ENCODE data around the gene SDCCAG8. TPM values are rescaled to one million over a fixed set of nuclear protein-coding genes. Genes with fewer than 3 reads are reported as not detected.

The SDCCAG8 gene
- total RNA-seq, 1 experiment from 2014 or later, result 14.0 TPM

DNA sequence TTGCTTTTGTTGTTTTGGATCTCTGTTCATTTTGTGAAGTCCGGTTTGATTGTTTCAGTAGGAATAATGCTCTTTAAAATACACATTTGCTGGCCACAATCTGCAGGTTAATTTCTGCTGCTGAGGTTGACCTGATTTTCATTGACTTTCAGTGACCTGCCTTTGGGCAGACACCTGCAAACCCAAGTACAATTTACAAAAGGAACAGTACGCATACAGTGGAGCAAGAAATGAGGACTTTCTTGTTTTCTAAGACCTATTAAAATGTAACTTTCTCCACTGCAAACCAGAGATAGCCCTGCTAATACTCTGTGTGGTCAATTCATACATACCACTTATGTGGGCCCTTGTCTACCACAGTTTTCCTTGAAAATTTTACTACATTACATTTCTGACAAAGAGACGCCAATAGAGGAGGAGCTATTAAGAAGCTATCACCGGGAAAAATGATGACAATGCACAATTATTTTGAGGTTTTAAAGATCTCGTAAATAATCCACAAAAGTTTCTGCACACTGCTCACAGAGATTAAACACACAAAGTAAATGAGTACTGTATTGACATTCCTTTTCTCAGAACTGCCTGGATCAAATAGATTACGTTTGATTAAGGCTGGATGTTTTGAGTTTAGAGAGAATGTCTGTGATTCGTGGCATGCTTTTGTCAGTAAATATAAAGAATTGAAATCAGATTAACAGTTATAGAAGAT lies 141.9 kb downstream of the SDCCAG8 start:
- CTCF ChIA-PET, result no interaction called here

DNA sequence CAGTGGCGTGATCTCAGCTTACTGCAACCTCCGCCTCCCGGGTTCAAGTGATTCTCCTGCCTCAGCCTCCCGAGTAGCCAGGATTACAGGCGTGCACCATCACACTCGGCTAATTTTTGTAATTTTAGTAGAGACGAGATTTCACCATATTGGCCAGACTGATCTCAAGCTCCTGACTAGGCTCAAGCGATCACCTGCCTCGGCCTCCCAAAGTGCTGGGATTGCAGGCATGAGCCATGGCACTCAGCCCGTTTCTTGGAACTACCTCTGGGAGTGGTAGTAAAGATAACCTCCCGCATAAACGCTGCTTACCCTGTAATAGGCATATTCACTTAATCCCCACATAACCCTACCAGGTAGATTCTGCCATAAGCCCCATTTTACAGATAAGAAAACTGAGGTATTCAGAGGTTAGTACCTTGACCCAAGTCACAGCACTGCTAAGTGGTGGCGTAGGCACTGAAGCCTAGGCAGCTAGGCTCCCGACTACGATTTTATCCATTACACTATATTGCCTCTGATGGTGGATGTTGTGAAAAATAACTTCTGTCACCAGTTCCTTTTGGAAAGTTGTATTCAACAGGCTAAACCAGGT lies 143.8 kb downstream of the SDCCAG8 start:
- Histone ChIP-seq H3K4me1 (ENCODE audit: control insufficient read depth, insufficient read depth, low read length) (no peaks in the 10 kb centered on the region), H3K27ac (ENCODE audit: low read length) (no peak overlapping the region), H3K27me3 (ENCODE audit: control insufficient read depth, insufficient read depth, low read length) (no peaks in the 10 kb centered on the region), H3K9me3 (ENCODE audit: control insufficient read depth, insufficient read depth, low read depth, low read length) (no peaks in the 10 kb centered on the region), H3K36me3 (ENCODE audit: control insufficient read depth, insufficient read depth, low read length) (no peaks in the 10 kb centered on the region), H3K4me3 (ENCODE audit: low read depth in 2 of 2, low read length in 2 of 2) (no peak overlapping the region)
- no TSS peak for BruUV-seq (replicated peaks)
- ChIA-PET POLR2A (no interaction called here), CTCF (no interaction called here)
- no peak for ATAC-seq
- DNase-seq (ENCODE audit: low read depth, low spot score), result no peak
- intact Hi-C loops (cut with micrococcal nuclease; ENCODE audit: unreplicated experiment) (no loop called here), in situ Hi-C loops (cut with HindIII; ENCODE audit: low pct_unique_long_range_greater_than_20kb, low sequenced_read_pairs) (no loop called here)
- TF ChIP-seq TCF7L2 (IDR thresholded peaks at IDR 0.05; ENCODE audit: low read depth, low read length), result no peak
- TF ChIP-seq, protein P1, sequence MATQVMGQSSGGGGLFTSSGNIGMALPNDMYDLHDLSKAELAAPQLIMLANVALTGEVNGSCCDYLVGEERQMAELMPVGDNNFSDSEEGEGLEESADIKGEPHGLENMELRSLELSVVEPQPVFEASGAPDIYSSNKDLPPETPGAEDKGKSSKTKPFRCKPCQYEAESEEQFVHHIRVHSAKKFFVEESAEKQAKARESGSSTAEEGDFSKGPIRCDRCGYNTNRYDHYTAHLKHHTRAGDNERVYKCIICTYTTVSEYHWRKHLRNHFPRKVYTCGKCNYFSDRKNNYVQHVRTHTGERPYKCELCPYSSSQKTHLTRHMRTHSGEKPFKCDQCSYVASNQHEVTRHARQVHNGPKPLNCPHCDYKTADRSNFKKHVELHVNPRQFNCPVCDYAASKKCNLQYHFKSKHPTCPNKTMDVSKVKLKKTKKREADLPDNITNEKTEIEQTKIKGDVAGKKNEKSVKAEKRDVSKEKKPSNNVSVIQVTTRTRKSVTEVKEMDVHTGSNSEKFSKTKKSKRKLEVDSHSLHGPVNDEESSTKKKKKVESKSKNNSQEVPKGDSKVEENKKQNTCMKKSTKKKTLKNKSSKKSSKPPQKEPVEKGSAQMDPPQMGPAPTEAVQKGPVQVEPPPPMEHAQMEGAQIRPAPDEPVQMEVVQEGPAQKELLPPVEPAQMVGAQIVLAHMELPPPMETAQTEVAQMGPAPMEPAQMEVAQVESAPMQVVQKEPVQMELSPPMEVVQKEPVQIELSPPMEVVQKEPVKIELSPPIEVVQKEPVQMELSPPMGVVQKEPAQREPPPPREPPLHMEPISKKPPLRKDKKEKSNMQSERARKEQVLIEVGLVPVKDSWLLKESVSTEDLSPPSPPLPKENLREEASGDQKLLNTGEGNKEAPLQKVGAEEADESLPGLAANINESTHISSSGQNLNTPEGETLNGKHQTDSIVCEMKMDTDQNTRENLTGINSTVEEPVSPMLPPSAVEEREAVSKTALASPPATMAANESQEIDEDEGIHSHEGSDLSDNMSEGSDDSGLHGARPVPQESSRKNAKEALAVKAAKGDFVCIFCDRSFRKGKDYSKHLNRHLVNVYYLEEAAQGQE (IDR thresholded peaks at IDR 0.05; ENCODE audit: insufficient read depth in 1 of 2, low read depth in 2 of 2, low read length in 1 of 2), result no peak
- TF ChIP-seq, protein P2, sequence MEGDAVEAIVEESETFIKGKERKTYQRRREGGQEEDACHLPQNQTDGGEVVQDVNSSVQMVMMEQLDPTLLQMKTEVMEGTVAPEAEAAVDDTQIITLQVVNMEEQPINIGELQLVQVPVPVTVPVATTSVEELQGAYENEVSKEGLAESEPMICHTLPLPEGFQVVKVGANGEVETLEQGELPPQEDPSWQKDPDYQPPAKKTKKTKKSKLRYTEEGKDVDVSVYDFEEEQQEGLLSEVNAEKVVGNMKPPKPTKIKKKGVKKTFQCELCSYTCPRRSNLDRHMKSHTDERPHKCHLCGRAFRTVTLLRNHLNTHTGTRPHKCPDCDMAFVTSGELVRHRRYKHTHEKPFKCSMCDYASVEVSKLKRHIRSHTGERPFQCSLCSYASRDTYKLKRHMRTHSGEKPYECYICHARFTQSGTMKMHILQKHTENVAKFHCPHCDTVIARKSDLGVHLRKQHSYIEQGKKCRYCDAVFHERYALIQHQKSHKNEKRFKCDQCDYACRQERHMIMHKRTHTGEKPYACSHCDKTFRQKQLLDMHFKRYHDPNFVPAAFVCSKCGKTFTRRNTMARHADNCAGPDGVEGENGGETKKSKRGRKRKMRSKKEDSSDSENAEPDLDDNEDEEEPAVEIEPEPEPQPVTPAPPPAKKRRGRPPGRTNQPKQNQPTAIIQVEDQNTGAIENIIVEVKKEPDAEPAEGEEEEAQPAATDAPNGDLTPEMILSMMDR (IDR thresholded peaks at IDR 0.05), result no peak
- no peak for TF ChIP-seq POLR2AphosphoS5 (IDR thresholded peaks at IDR 0.05; ENCODE audit: low read depth, low read length)
- TF ChIP-seq SIN3A (IDR thresholded peaks at IDR 0.05; ENCODE audit: borderline replicate concordance, insufficient read depth, low read depth, low read length), result no peak

More for the DNA sequence above, 141.9 kb downstream of the SDCCAG8 start:
- H3K9me3 ChIP-seq (ENCODE audit: control insufficient read depth, insufficient read depth, low read depth, low read length), result no peaks in the 10 kb centered on the region
- POLR2A ChIA-PET, result no interaction called here
- in situ Hi-C loops (cut with HindIII; ENCODE audit: low pct_unique_long_range_greater_than_20kb, low sequenced_read_pairs) (no loop called here), intact Hi-C loops (cut with micrococcal nuclease; ENCODE audit: unreplicated experiment) (no loop called here)
- no peak for DNase-seq (ENCODE audit: low read depth, low spot score)
- TF ChIP-seq, protein P2 (IDR thresholded peaks at IDR 0.05), result no peak
- TF ChIP-seq, protein P1 (IDR thresholded peaks at IDR 0.05; ENCODE audit: insufficient read depth in 1 of 2, low read depth in 2 of 2, low read length in 1 of 2), result no peak
- no peak for TF ChIP-seq TCF7L2 (IDR thresholded peaks at IDR 0.05; ENCODE audit: low read depth, low read length)
- no peak for TF ChIP-seq SIN3A (IDR thresholded peaks at IDR 0.05; ENCODE audit: borderline replicate concordance, insufficient read depth, low read depth, low read length)
- TF ChIP-seq POLR2AphosphoS5 (IDR thresholded peaks at IDR 0.05; ENCODE audit: low read depth, low read length), result no peak
- ATAC-seq, result no peak
- no peak overlapping the region for H3K27ac ChIP-seq (ENCODE audit: low read length)
- no peak overlapping the region for H3K4me3 ChIP-seq (ENCODE audit: low read depth in 2 of 2, low read length in 2 of 2)
- H3K27me3 ChIP-seq (ENCODE audit: control insufficient read depth, insufficient read depth, low read length), result no peaks in the 10 kb centered on the region
- no TSS peak for BruUV-seq (replicated peaks)
- H3K4me1 ChIP-seq (ENCODE audit: control insufficient read depth, insufficient read depth, low read length), result no peaks in the 10 kb centered on the region
- H3K36me3 ChIP-seq (ENCODE audit: control insufficient read depth, insufficient read depth, low read length), result no peaks in the 10 kb centered on the region
